Measurements from ENCODE around the gene FNDC3B.
"Not testable (repeated sequence)": the region's sequence is repeated elsewhere in the genome, so short reads cannot be mapped to it uniquely, and the experiment has no call there.

The FNDC3B gene

GRCh38 chr3:172042136-172042662, 2.8 kb downstream of the FNDC3B start:
- H3K4me3 ChIP-seq (ENCODE audit: low read depth, low read length): no peak overlapping the region
- no peaks in the 10 kb centered on the region for H3K36me3 ChIP-seq (ENCODE audit: control insufficient read depth in 2 of 2, insufficient read depth in 1 of 2, low read length in 2 of 2)
- peaks cover 4% of the 10 kb centered on the region; the same call in 1 of the 2 replicates for H3K4me1 ChIP-seq (ENCODE audit: control insufficient read depth, insufficient read depth, low read length)
- TF ChIP-seq WT1 (tag by site-specific recombination; IDR thresholded peaks at IDR 0.05) (no peak), ZNF623 (tag by site-specific recombination; IDR thresholded peaks at IDR 0.05) (no peak), ZNF624 (tag by site-specific recombination; IDR thresholded peaks at IDR 0.05) (no peak), ELK4 (IDR thresholded peaks at IDR 0.05; ENCODE audit: borderline replicate concordance, low read depth, low read length) (no peak), RBAK (tag by site-specific recombination; IDR thresholded peaks at IDR 0.05) (no peak), ZNF10 (tag by site-specific recombination; IDR thresholded peaks at IDR 0.05) (no peak), ZNF426 (tag by site-specific recombination; IDR thresholded peaks at IDR 0.05) (no peak), ZNF518A (tag by site-specific recombination; conservative IDR thresholded peaks at IDR 0.05; ENCODE audit: low read depth) (no peak), ZNF18 (tag by site-specific recombination; IDR thresholded peaks at IDR 0.05) (no peak), ZNF350 (tag by site-specific recombination; IDR thresholded peaks at IDR 0.05) (no peak), SALL2 (tag by site-specific recombination; IDR thresholded peaks at IDR 0.05; ENCODE audit: borderline replicate concordance) (no peak), ZNF335 (tag by site-specific recombination; conservative IDR thresholded peaks at IDR 0.05) (no peak), ZNF513 (tag by site-specific recombination; IDR thresholded peaks at IDR 0.05) (no peak), ZNF140 (tag by site-specific recombination; IDR thresholded peaks at IDR 0.05) (no peak)
- no peaks in the 10 kb centered on the region for H3K9me3 ChIP-seq (ENCODE audit: control insufficient read depth, insufficient read depth, low read depth, low read length)
- no peak overlapping the region for H3K27ac ChIP-seq (ENCODE audit: extremely low read depth, low read depth, low read length)
- ChIA-PET POLR2A (interaction anchor here (0.7 to 2.5 kb wide), 2 partner anchors 96 to 163 kb away, joined by 4 to 6 read pairs; no protein-coding TSS in a partner anchor), CTCF (interaction anchor here (0.6 to 0.7 kb wide), 2 partner anchors 111 to 197 kb away, joined by 3 to 5 read pairs; no protein-coding TSS in a partner anchor)

- H3K4me1 ChIP-seq (ENCODE audit: control insufficient read depth, insufficient read depth, low read length); H3K27ac ChIP-seq (ENCODE audit: extremely low read depth, low read depth, low read length); H3K4me3 ChIP-seq (ENCODE audit: low read depth, low read length); CTCF ChIA-PET; H3K9me3 ChIP-seq (ENCODE audit: control insufficient read depth, insufficient read depth, low read depth, low read length); H3K36me3 ChIP-seq (ENCODE audit: control insufficient read depth in 2 of 2, insufficient read depth in 1 of 2, low read length in 2 of 2): not testable (repeated sequence)
- 0 out of 2 replicates have a peak, but pooled peaks have one; percentile 18 for TF ChIP-seq ZNF600 (tag by site-specific recombination; IDR thresholded peaks at IDR 0.05)
- peak; percentile 91 for TF ChIP-seq REST (tag by site-specific recombination; IDR thresholded peaks at IDR 0.05)
- TF ChIP-seq ZNF664 (tag by site-specific recombination; IDR thresholded peaks at IDR 0.05): 0 out of 2 replicates have a peak, but pooled peaks have one; percentile 51
- POLR2A ChIA-PET: interaction anchor here (0.6 to 2.5 kb wide), 3 partner anchors 95 to 163 kb away, joined by 3 to 6 read pairs (median 4); no protein-coding TSS in a partner anchor
These were observed 3.3 kb downstream of the FNDC3B start for GRCh38 chr3:172042663-172043179.
